A673 (cell line): Measurements from ENCODE around the gene UPP1. TPM values are rescaled to one million over a fixed set of nuclear protein-coding genes. Genes with fewer than 3 reads are reported as not detected.

Experiments used
- BruUV-seq: library from RNA; stranded (reverse); fragments of 400-500 nt; replicated peaks from 2 replicates; lab custom pipeline; 2021; lab: Mats Ljungman, UMichigan
- CTCF ChIA-PET: fragments of 300-600 bp; sonication (Branson Sonifier 250); formaldehyde crosslinking; loops from one replicate; lab custom pipeline; 2022; ENCODE audit warnings: antibody characterized with exemption; lab: Charles Lee
- POLR2A ChIA-PET: fragments of 300-600 bp; sonication (Branson Sonifier 250); formaldehyde crosslinking; loops from one replicate; lab custom pipeline; 2022; ENCODE audit warnings: antibody characterized with exemption; ENCODE audit not compliant: low non-redundant PET; lab: Charles Lee
- DNase-seq: peaks from one replicate; pipeline ENCODE4 v3.0.0-alpha.2; 2015; ENCODE audit warnings: low spot score
- H3K27ac ChIP-seq: fragments of 200-600 bp; sonication (generic); 2 replicates; pipeline ENCODE4 v1.5.1; 2016; ENCODE audit warnings: mixed run types, low read depth, mild to moderate bottlenecking, mixed read lengths, antibody characterized with exemption, low read length; ENCODE audit not compliant: poor library complexity, severe bottlenecking
- H3K27me3 ChIP-seq: fragments of 200-600 bp; sonication (generic); replicated peaks from 2 replicates; pipeline ENCODE4 v1.6.1; 2017; ENCODE audit warnings: mixed run types, low read depth, mild to moderate bottlenecking, mixed read lengths, antibody characterized with exemption, low read length; ENCODE audit not compliant: insufficient read depth, poor library complexity
- H3K36me3 ChIP-seq: fragments of 200-600 bp; sonication (generic); 2 replicates; pipeline ENCODE4 v1.6.1; 2016; ENCODE audit warnings: mixed run types, mild to moderate bottlenecking, mixed read lengths, antibody characterized with exemption, low read length; ENCODE audit not compliant: insufficient read depth, poor library complexity, severe bottlenecking
- H3K4me1 ChIP-seq: fragments of 200-600 bp; sonication (generic); 2 replicates; pipeline ENCODE4 v1.6.1; 2017; ENCODE audit warnings: mixed run types, mild to moderate bottlenecking, mixed read lengths, antibody characterized with exemption, low read length; ENCODE audit not compliant: insufficient read depth, poor library complexity, severe bottlenecking
- H3K4me3 ChIP-seq: fragments of 200-600 bp; sonication (generic); 2 replicates; pipeline ENCODE4 v1.5.1; 2016; ENCODE audit warnings: low read depth, mixed run types, mild to moderate bottlenecking, mixed read lengths, low read length; ENCODE audit not compliant: poor library complexity, severe bottlenecking
- H3K9me3 ChIP-seq: fragments of 200-600 bp; sonication (generic); 2 replicates; pipeline ENCODE4 v1.6.1; 2016; ENCODE audit warnings: mixed run types, low read depth, mild to moderate bottlenecking, mixed read lengths, antibody characterized with exemption, low read length; ENCODE audit not compliant: poor library complexity, severe bottlenecking
- CTCF ChIP-seq: fragments of 300-800, 200-600 bp; sonication (generic); conservative IDR thresholded peaks from 2 replicates; pipeline ENCODE4 v1.5.1; 2017; ENCODE audit warnings: low read depth, mild to moderate bottlenecking, antibody characterized with exemption, low read length, moderate library complexity, mixed read lengths
- EZH2 ChIP-seq: fragments of 200-600 bp; sonication (generic); IDR thresholded peaks from 2 replicates; pipeline ENCODE4 v1.6.1; 2017; ENCODE audit warnings: borderline replicate concordance, low read depth, mild to moderate bottlenecking, mixed read lengths, antibody characterized with exemption, low read length; ENCODE audit not compliant: poor library complexity, severe bottlenecking
- intact Hi-C: fragments of 100-400 bp; cut with micrococcal nuclease; formaldehyde crosslinking; loops from one replicate; pipeline ENCODE4 v1.10.0; 2022; ENCODE audit not compliant: unreplicated experiment
- total RNA-seq: library from RNA; stranded (reverse); gene quantifications from 2 replicates; pipeline ENCODE4 v1.2.3, GENCODE V29; 2021

Gene UPP1
- total RNA-seq, 1 experiment from 2014 or later, result 5.5 TPM

GRCh38 chr7:48113275-48113674, 24.2 kb downstream of the UPP1 start:
- Histone ChIP-seq H3K36me3 (no peaks in the 10 kb centered on the region), H3K4me1 (no peaks in the 10 kb centered on the region), H3K4me3 (no peak overlapping the region), H3K27ac (no peak overlapping the region), H3K9me3 (no peaks in the 10 kb centered on the region), H3K27me3 (no peaks in the 10 kb centered on the region)
- intact Hi-C loops, result no loop called here
- no peak for TF ChIP-seq EZH2
- no peak for TF ChIP-seq CTCF
- BruUV-seq, result no TSS peak
- CTCF ChIA-PET, result interaction anchor here (0.7 kb wide), 1 partner anchor 169 kb away, joined by 3 read pairs; no protein-coding TSS in a partner anchor
- POLR2A ChIA-PET, result no interaction called here
- no peak for DNase-seq

GRCh38 chr7:48114115-48114514, 25.1 kb downstream of the UPP1 start:
- ChIA-PET CTCF (interaction anchor here (0.7 kb wide), 1 partner anchor 170 kb away, joined by 3 read pairs; no protein-coding TSS in a partner anchor), POLR2A (no interaction called here)
- TF ChIP-seq CTCF, result no peak
- no peak for TF ChIP-seq EZH2
- no peak for DNase-seq
- no TSS peak for BruUV-seq
- Histone ChIP-seq H3K27ac (no peak overlapping the region), H3K36me3 (no peaks in the 10 kb centered on the region), H3K4me1 (no peaks in the 10 kb centered on the region), H3K4me3 (no peak overlapping the region), H3K9me3 (no peaks in the 10 kb centered on the region), H3K27me3 (no peaks in the 10 kb centered on the region)
- intact Hi-C loops, result no loop called here

GRCh38 chr7:48114589-48114988, 25.5 kb downstream of the UPP1 start:
- no peak for DNase-seq
- BruUV-seq, result no TSS peak
- no peak overlapping the region for H3K4me3 ChIP-seq
- no peaks in the 10 kb centered on the region for H3K4me1 ChIP-seq
- ChIA-PET POLR2A (no interaction called here), CTCF (no interaction called here)
- no peak overlapping the region for H3K27ac ChIP-seq
- H3K36me3 ChIP-seq, result no peaks in the 10 kb centered on the region
- intact Hi-C loops, result no loop called here
- H3K27me3 ChIP-seq, result no peaks in the 10 kb centered on the region
- H3K9me3 ChIP-seq, result no peaks in the 10 kb centered on the region
- TF ChIP-seq CTCF (no peak), EZH2 (no peak)
